ENCODE data around the gene MMP11.

The MMP11 gene

GRCh38 chr22:23760056-23760455 is 12.6 kb upstream of the MMP11 start:
- DNase-seq = no peak

- no peak for DNase-seq
Measured at GRCh38 chr22:23762842-23763578, 9.6 kb upstream of the MMP11 start, which contains the start of gene C22orf15. TSS of gene C22orf15 (plus strand) at chr22:23762990. CDS start at chr22:23763307, 317 bp downstream.

DNA sequence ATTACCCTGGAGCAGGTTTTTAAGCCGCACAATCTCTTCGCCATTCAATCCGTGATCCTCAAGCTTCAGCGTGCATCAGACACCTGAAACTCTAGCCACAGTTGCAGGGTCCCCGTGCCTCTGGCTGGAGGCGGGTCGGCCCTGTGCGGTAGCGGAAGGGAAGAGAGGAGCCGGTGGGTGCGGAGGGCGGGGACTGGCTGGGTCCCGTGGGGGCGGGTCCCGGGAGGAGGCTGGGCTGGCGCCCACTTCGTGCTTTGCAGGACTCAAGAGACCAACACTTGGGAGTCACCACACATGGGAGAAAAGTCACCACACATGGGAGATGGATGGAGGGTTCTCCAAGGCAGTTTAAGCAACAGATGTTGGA is 9.1 kb upstream of the MMP11 start:
- peak; percentile 52 to 63 for DNase-seq

DNA sequence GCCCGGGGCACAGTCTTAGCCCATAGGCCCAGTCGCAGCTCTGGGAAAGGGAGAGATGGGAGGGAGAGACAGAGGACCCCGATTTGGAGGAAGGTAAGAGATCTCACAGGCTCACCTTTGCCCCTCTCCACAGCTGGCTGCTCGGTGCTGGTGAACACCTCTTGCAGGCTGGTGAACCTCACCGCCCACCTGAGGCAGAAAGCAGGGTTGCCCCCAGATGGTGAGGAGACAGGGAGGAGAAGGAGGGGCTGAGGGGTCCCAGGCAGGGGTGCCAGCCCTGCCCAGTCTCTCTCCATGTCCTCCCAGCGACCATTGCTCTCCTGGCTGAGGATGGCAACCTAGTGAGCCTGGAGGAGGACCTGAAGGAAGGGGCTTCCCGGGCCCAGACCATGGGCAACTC is 8.7 kb upstream of the MMP11 start:
- DNase-seq = no peak

GRCh38 chr22:23764899-23765881 is 7.5 kb upstream of the MMP11 start:
- DNase-seq = no peak

- no peak for DNase-seq
Measured at GRCh38 chr22:23767303-23767672, 5.4 kb upstream of the MMP11 start.

GRCh38 chr22:23767673-23768548 is 4.7 kb upstream of the MMP11 start, which contains the start of gene CHCHD10:
TSS of gene CHCHD10 (minus strand) at chr22:23767972. CDS start at chr22:23767874, 98 bp downstream.
- DNase-seq = peak; percentile 67 to 76

GRCh38 chr22:23769321-23769965 is 3.2 kb upstream of the MMP11 start:
- DNase-seq = no peak

DNA sequence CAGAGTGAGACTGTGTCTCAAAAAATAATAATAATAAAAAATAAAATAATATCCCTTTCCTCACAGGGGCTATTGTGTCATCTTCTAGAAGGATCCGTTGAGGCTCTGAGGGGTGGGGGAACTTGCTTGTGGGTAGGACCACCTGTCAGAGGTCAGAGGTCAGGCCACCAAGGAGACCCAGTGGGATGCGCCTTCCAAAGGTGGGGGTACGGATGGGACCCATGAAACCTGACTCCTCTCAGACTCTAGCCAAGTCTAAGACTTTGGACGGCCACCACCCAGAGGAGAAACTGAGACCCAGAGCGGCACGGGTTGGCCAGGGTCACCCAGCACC is 367 bp upstream of the MMP11 start:
- no peak for DNase-seq

- no peak for DNase-seq
Measured at GRCh38 chr22:23773483-23774113, 949 bp downstream of the MMP11 start.

- no peak for DNase-seq
Measured at GRCh38 chr22:23774114-23774921, 1.7 kb downstream of the MMP11 start.

DNA sequence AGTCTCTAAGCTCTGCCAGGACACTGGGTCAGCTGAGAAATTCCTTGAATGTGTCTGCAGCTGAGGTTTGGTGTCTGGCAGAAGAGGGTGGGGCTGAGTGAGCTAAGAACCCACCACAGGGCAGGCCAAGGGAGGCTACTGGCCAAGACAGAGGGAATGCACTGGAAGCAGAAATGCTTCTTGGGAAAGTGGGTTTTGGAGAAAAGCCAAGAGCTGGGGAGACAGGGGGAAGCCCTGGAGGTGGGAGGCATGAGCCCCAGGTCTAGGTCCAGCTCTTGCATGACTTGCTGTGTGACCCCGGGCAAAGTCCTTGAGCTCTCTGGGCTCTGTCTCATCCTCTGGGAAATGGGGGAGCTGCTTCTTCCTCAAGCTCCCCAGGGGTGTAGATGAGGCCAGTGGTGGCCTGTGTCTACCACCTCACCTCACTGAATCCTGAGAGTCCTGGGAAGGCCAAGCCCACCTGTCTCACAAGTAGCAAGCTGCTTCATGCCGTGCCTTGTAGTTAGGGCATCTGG is 2.3 kb downstream of the MMP11 start:
- DNase-seq = no peak

DNA sequence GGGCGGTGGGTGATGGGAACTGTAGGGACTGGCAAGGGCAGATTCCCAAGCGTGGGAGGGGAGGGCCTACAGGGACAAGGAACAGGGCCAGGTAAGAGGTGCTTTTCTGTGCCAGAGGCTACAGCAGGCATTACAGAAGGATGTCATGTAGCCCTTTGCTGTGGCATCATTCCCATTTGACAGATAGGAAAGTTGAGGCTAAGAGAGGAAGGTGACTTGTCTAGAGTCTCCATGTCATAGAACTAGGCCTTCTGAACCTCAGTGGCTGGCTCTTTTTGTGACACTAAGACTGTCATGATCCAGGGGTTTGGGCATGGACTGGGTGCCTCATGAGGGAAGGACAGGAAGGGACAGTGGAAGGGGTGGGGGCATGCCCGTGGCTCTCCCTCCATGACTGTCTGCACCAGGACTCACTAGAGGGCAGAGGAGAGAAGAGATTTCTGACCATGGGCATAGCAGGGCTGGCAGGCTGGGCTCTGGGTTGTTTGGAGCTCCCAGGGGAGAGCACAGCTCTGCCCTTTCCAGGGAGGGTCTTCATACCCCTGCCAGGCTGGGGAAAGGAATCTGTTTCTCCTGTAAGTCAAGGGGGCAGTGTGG is 3.2 kb downstream of the MMP11 start:
- DNase-seq = no peak

DNA sequence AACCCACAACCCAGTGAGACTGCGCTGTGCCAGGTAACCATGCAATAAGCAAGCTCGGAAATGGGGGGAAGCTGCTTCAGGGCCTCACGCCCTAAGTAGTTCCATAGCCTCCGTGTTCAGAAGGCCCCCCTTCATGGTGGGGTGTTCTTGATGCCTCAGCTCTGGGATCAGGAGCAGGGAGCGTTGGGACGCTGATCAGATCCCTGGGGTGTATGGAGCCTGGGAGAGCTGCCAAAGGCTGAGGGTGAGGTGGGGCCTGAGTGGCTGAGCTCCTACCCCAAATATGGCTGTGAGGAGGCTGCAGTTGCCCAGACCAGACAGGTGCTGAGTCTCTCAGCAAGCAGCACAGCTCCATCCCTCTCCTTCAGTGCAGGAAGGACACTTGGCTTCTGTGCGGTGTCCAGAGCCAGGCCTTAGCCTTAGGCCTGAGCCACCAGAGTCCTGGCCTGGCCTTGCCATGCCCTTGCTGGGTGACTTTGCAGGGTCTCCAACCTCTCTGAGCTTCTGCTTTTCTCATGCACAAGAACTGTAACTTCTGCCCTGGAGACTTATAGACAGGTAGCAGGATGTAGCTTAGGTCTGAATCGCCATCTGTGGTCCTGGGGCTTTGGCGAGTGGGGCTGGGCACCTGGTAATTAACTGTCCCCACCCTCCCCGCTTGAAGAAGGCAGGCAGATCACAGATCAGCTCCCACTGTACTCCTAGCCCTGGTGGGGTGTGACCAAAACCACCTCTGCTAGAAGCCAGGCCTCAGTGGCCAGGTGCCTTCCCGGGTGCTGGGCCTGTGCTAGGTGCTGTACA is 5.3 kb downstream of the MMP11 start:
- no peak for DNase-seq

DNA sequence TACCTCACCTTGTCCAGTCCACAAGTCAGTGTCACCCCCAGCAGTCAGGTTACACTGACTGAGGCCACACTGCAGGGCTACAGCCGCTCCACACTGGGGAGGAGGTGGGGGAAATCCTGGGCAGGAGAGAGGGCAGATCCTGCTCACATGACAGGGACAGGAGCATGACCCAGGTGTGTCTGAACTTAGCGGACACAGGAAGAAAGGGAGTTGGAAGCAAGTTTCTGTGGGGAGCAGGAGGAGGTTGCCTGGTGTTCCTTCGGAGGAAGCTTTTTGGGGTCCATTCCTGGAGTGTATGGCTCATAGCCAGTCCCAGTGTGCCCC is 5.9 kb downstream of the MMP11 start:
- DNase-seq = no peak

DNA sequence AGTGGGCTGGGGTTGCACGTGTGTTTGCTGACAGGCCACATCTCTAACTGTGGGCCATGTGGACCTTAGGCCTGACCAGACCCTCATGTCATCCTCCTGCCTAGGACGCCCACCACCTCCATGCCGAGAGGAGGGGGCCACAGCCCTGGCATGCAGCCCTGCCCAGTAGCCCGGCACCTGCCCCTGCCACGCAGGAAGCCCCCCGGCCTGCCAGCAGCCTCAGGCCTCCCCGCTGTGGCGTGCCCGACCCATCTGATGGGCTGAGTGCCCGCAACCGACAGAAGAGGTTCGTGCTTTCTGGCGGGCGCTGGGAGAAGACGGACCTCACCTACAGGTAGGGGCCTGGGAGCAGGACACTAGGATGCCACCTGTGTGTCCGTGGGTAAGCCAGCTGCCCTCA is 6.4 kb downstream of the MMP11 start:
- no peak for DNase-seq

- DNase-seq = no peak
Measured at GRCh38 chr22:23779731-23780130, 7.1 kb downstream of the MMP11 start.

DNA sequence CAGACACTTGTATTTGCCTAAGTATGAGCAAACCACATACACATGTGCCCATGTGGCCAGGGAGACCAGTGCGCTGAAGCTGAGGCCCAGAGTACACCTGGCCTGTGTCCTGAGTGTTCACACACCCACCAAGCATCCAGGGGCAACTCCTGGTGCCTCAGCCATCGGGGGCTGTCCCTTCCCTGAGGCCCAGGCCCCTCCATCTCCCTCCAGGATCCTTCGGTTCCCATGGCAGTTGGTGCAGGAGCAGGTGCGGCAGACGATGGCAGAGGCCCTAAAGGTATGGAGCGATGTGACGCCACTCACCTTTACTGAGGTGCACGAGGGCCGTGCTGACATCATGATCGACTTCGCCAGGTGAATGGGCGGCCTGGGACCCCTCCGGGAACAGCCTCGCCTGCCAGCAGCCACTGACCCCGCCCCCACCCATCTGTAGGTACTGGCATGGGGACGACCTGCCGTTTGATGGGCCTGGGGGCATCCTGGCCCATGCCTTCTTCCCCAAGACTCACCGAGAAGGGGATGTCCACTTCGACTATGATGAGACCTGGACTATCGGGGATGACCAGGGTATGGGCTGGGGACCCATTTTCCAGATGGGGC is 7.6 kb downstream of the MMP11 start:
- no peak for DNase-seq

DNA sequence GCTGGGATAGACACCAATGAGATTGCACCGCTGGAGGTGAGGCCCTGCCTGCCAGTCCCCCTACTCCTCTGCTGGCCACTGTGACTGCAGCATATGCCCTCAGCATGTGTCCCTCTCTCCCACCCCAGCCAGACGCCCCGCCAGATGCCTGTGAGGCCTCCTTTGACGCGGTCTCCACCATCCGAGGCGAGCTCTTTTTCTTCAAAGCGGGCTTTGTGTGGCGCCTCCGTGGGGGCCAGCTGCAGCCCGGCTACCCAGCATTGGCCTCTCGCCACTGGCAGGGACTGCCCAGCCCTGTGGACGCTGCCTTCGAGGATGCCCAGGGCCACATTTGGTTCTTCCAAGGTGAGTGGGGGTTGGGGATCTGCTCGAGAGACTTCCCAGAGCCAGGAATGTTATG is 8.4 kb downstream of the MMP11 start:
- no peak for DNase-seq
